Stimulated activated CD4-positive, alpha-beta T cell treated with anti-CD3 and anti-CD28 coated beads, Interleukin-15, amount 100 ng/mL, for 1 hour (primary cell): ENCODE results near the gene DEGS1.
"Not testable (repeated sequence)": the region's sequence is repeated elsewhere in the genome, so short reads cannot be mapped to it uniquely, and the experiment has no call there.

Experiments used
- DNase-seq, 2 donors: peaks; one replicate each; pipeline ENCODE4 v3.0.0-alpha.2; 2020; ENCODE audit warnings: low read depth in 1 of 2, low spot score in 1 of 2

Gene DEGS1

GRCh38 chr1:224180783-224181452 is 2.1 kb upstream of the DEGS1 start:
- no peak for DNase-seq

- no peak for DNase-seq
Measured at GRCh38 chr1:224181453-224181810, 1.6 kb upstream of the DEGS1 start.

GRCh38 chr1:224182057-224182865 is 779 bp upstream of the DEGS1 start:
- peak; percentile 4 to 19 for DNase-seq

- DNase-seq = peak; percentile 34 to 47
Measured at GRCh38 chr1:224183591-224184312, 712 bp downstream of the DEGS1 start.

- DNase-seq = no peak
Measured at GRCh38 chr1:224185208-224185607, 2.2 kb downstream of the DEGS1 start.

- no peak for DNase-seq
Measured at GRCh38 chr1:224188286-224188685, 5.2 kb downstream of the DEGS1 start.

GRCh38 chr1:224189561-224189960 is 6.5 kb downstream of the DEGS1 start:
- no peak for DNase-seq

- no peak for DNase-seq
Measured at GRCh38 chr1:224192082-224192788, 9.2 kb downstream of the DEGS1 start.

- no peak for DNase-seq
Measured at GRCh38 chr1:224193319-224193966, 10.4 kb downstream of the DEGS1 start.

GRCh38 chr1:224196813-224197600 is 14.0 kb downstream of the DEGS1 start:
- DNase-seq = no peak

- DNase-seq = no peak
Measured at GRCh38 chr1:224198572-224198971, 15.5 kb downstream of the DEGS1 start.

- DNase-seq = no peak
Measured at GRCh38 chr1:224199679-224200078, 16.6 kb downstream of the DEGS1 start.

GRCh38 chr1:224201383-224201782 is 18.3 kb downstream of the DEGS1 start:
- DNase-seq = no peak

- DNase-seq = no peak
Measured at GRCh38 chr1:224201853-224202252, 18.8 kb downstream of the DEGS1 start.

GRCh38 chr1:224203243-224204016 is 20.4 kb downstream of the DEGS1 start:
- no peak for DNase-seq

- DNase-seq = peak in 1 of 2 donors; percentile 14
Measured at GRCh38 chr1:224205438-224205840, 22.4 kb downstream of the DEGS1 start.

- not testable (repeated sequence) for DNase-seq
Measured at GRCh38 chr1:224205931-224206538, 23.0 kb downstream of the DEGS1 start.

GRCh38 chr1:224211206-224211962 is 28.3 kb downstream of the DEGS1 start:
- DNase-seq = no peak
